Fibroblast of lung (primary cell): ENCODE results near the gene COL16A1. TPM values are rescaled to one million over a fixed set of nuclear protein-coding genes. Genes with fewer than 3 reads are reported as not detected.

ENCODE experiments used
- DNase-seq, 2 donors: peaks; one replicate each; pipeline versions ENCODE4 v3.0.0 to v3.0.0-alpha.2; 2010; ENCODE audit warnings: low read depth in 2 of 2
- H2AFZ ChIP-seq: 2 replicates; pipeline ENCODE4 v1.5.1; 2012; ENCODE audit warnings: low read length, control low read depth, inconsistent platforms
- H3K27ac ChIP-seq: 2 replicates; pipeline ENCODE4 v1.5.1; 2011; ENCODE audit warnings: low read length, control low read depth; ENCODE audit not compliant: insufficient read depth
- H3K27me3 ChIP-seq: 2 replicates; pipeline ENCODE4 v1.5.1; 2011; ENCODE audit warnings: mild to moderate bottlenecking, low read length; ENCODE audit not compliant: control insufficient read depth, insufficient read depth
- H3K36me3 ChIP-seq: 2 replicates; pipeline ENCODE4 v1.5.1; 2011; ENCODE audit warnings: low read length; ENCODE audit not compliant: control insufficient read depth, insufficient read depth
- H3K4me1 ChIP-seq: 2 replicates; pipeline ENCODE4 v1.5.1; 2011; ENCODE audit warnings: low read length; ENCODE audit not compliant: control insufficient read depth, insufficient read depth; ENCODE audit errors: extremely low read depth
- H3K4me2 ChIP-seq: 2 replicates; pipeline ENCODE4 v1.5.1; 2011; ENCODE audit warnings: low read length, control low read depth; ENCODE audit not compliant: insufficient read depth; ENCODE audit errors: extremely low read depth
- H3K4me3 ChIP-seq, 4 experiments: fragments of 200-600 bp in 1 of 4; sonication (generic) in 1 of 4; replicated peaks in 1 of 4; 2 replicates each; pipeline ENCODE4 v1.5.1; 2011 to 2016; ENCODE audit warnings: low read length in 4 of 4, low read depth in 3 of 4, mild to moderate bottlenecking in 3 of 4, control low read depth in 2 of 4, inconsistent platforms in 1 of 4, mixed read lengths in 1 of 4; ENCODE audit not compliant: insufficient read depth in 1 of 4; ENCODE audit errors: control extremely low read depth in 1 of 4
- H3K79me2 ChIP-seq: 2 replicates; pipeline ENCODE4 v1.5.1; 2012; ENCODE audit warnings: mild to moderate bottlenecking, low read length, inconsistent platforms; ENCODE audit not compliant: control insufficient read depth, insufficient read depth
- H3K9ac ChIP-seq: 2 replicates; pipeline ENCODE4 v1.5.1; 2011; ENCODE audit warnings: mild to moderate bottlenecking, low read length, control low read depth; ENCODE audit not compliant: insufficient read depth
- H3K9me3 ChIP-seq: 2 replicates; pipeline ENCODE4 v1.5.1; 2012; ENCODE audit warnings: low read depth, low read length; ENCODE audit not compliant: control insufficient read depth, insufficient read depth
- H4K20me1 ChIP-seq: 2 replicates; pipeline ENCODE4 v1.5.1; 2011; ENCODE audit warnings: low read length; ENCODE audit not compliant: control insufficient read depth, insufficient read depth; ENCODE audit errors: extremely low read depth
- EZH2 ChIP-seq: IDR thresholded peaks from 2 replicates; pipeline ENCODE4 v1.5.1; 2012; ENCODE audit warnings: low read length, control low read depth, mild to moderate bottlenecking; ENCODE audit errors: missing control alignments
- polyA plus RNA-seq, 2 donors: library from polyadenylated mRNA; depleted of rRNA in 1 of 2; stranded (reverse) in 1 of 2; unstranded in 1 of 2; fragments of >200 nt; gene quantifications; 2 replicates each; pipeline ENCODE4 v1.2.1, GENCODE V29; 2011 to 2012; ENCODE audit warnings: missing spikeins in 1 of 2
- total RNA-seq: library from RNA; depleted of rRNA; stranded (reverse); fragments of >200 nt; gene quantifications from 2 replicates; pipeline ENCODE4 v1.2.1, GENCODE V29; 2014
- TF ChIP-seq, protein P1 (sequence below), 2 donors: IDR thresholded peaks in 1 of 2; conservative IDR thresholded peaks in 1 of 2; 1 replicate in 1 of 2; 2 replicates in 1 of 2; pipeline ENCODE4 v1.5.1; 2011 to 2012; ENCODE audit warnings: low read length in 2 of 2, control low read depth in 1 of 2, inconsistent platforms in 1 of 2, low read depth in 1 of 2, mild to moderate bottlenecking in 1 of 2

The COL16A1 gene
- total and polyA plus RNA-seq, 2 donors (not counting 1 experiment from before 2014, with no cell fraction given), result 20.9 to 80.3 TPM

DNA sequence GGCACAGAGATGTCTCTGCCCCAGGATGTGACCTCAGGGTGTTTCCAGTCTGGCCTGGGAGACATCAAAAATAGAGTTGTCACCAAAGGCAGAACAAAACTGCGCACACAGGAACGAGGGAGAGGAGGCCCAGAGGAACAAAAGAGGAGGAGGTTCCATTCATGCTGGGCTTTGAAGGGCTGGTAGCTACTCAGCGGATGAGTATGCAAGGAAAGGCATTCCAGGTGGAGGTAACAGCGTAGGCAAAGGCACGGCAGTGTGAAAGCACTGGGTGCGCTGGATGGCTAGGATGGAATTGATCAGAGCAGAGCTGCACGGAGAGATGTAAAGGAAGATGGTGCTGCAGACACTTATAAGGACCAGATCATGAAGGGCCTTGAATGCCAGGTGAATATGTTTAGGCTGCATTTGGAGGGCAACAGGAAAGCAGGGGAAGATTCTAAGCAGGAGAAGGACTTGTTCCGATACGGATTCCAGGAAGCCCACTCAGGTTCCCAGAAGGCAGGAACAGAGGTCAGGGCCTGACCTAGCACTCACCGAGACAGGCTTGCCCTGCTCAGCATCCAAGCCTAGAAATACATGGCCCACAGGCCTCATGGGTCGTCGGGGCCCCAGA is 6.3 kb downstream of the COL16A1 start:
- Histone ChIP-seq H3K36me3 (peaks cover 46% of the 10 kb centered on the region), H3K4me3 (no peak overlapping the region), H3K4me2 (no peak overlapping the region), H3K9me3 (no peaks in the 10 kb centered on the region), H3K9ac (no peak overlapping the region), H3K79me2 (peaks cover 14% of the 10 kb centered on the region), H2AFZ (no peak overlapping the region), H3K27me3 (no peaks in the 10 kb centered on the region), H3K27ac (no peak overlapping the region), H4K20me1 (no peaks in the 10 kb centered on the region), H3K4me1 (peaks cover 22% of the 10 kb centered on the region)
- no peak for DNase-seq
- TF ChIP-seq, protein P1, sequence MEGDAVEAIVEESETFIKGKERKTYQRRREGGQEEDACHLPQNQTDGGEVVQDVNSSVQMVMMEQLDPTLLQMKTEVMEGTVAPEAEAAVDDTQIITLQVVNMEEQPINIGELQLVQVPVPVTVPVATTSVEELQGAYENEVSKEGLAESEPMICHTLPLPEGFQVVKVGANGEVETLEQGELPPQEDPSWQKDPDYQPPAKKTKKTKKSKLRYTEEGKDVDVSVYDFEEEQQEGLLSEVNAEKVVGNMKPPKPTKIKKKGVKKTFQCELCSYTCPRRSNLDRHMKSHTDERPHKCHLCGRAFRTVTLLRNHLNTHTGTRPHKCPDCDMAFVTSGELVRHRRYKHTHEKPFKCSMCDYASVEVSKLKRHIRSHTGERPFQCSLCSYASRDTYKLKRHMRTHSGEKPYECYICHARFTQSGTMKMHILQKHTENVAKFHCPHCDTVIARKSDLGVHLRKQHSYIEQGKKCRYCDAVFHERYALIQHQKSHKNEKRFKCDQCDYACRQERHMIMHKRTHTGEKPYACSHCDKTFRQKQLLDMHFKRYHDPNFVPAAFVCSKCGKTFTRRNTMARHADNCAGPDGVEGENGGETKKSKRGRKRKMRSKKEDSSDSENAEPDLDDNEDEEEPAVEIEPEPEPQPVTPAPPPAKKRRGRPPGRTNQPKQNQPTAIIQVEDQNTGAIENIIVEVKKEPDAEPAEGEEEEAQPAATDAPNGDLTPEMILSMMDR (conservative IDR thresholded peaks at IDR 0.05 in 1 of 2, IDR thresholded peaks at IDR 0.05 in 1 of 2; ENCODE audit: low read depth in 1 of 2, low read length in 2 of 2), result no peak
- no peak for TF ChIP-seq EZH2

DNA sequence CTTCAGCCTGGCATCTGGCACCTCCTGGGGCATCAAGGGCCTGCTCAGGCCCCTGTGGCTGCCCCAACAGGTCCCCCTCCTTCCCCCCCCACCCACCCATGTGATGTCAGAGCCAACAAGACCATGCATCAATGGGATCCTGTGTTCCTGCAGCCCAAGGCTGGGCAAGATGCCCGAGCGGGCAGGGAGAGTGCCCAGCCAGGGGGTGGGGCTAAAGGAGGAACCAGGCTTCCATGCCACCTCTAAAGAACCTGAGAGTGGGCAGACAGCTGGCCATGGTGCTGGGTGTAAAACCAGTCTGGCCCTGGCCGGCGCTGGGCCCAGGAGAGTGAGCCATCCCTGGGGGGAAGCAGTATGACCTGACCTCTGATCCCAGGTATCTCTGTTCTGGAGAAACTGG is 7.6 kb downstream of the COL16A1 start:
- no peak overlapping the region for H2AFZ ChIP-seq
- peaks cover 50% of the 10 kb centered on the region for H3K36me3 ChIP-seq

DNA sequence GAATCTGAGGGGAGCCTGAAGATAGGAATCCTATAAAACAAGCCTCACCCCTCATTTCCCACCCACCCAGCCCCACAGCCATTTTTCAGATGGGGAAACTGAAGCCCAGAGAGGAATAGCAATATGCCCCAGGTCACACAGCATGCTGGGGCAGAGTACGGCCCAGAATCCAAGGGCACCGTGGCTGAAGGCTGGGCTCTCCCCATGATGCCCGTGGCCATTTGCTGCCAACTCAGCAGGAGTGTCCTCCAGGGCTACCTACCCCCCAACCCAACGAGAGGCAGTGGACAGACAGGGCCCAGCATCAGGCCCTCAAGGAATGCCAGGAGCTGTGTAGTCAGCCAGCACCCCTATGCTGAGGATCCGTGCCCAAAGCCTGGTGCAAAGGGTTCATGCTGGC is 8.5 kb downstream of the COL16A1 start:
- Histone ChIP-seq H2AFZ (no peak overlapping the region), H3K4me3 (no peak overlapping the region), H3K36me3 (peaks cover 54% of the 10 kb centered on the region), H3K27ac (no peak overlapping the region), H3K9me3 (no peaks in the 10 kb centered on the region), H3K9ac (no peak overlapping the region), H4K20me1 (no peaks in the 10 kb centered on the region), H3K27me3 (no peaks in the 10 kb centered on the region), H3K79me2 (peaks cover 6% of the 10 kb centered on the region), H3K4me1 (peaks cover 8% of the 10 kb centered on the region), H3K4me2 (no peak overlapping the region)
- no peak for DNase-seq
- no peak for TF ChIP-seq EZH2
- TF ChIP-seq, protein P1 (conservative IDR thresholded peaks at IDR 0.05 in 1 of 2, IDR thresholded peaks at IDR 0.05 in 1 of 2; ENCODE audit: low read depth in 1 of 2, low read length in 2 of 2), result no peak

More for the DNA sequence above, 7.6 kb downstream of the COL16A1 start:
- TF ChIP-seq, protein P1 (conservative IDR thresholded peaks at IDR 0.05 in 1 of 2, IDR thresholded peaks at IDR 0.05 in 1 of 2; ENCODE audit: low read depth in 1 of 2, low read length in 2 of 2), result no peak
- no peak for TF ChIP-seq EZH2
- no peaks in the 10 kb centered on the region for H3K9me3 ChIP-seq
- H4K20me1 ChIP-seq, result no peaks in the 10 kb centered on the region
- no peak overlapping the region for H3K4me2 ChIP-seq
- H3K9ac ChIP-seq, result no peak overlapping the region
- peaks cover 6% of the 10 kb centered on the region for H3K79me2 ChIP-seq
- no peak for DNase-seq
- H3K4me3 ChIP-seq, result no peak overlapping the region
- H3K27me3 ChIP-seq, result no peaks in the 10 kb centered on the region
- no peak overlapping the region for H3K27ac ChIP-seq
- H3K4me1 ChIP-seq, result peaks cover 10% of the 10 kb centered on the region
